DND-41 (cell line): ENCODE results near the gene OSBPL9.

Experiments
- ATAC-seq: fragments of 200-7000 bp; cut with Tn5 transposase; 3 replicates; pipeline ENCODE4 v1.9.1; 2021; ENCODE audit warnings: low read depth; ENCODE audit not compliant: insufficient read depth
- DNase-seq: peaks from one replicate; pipeline ENCODE4 v3.0.0-alpha.2; 2020
- H2AFZ ChIP-seq: 2 replicates; pipeline ENCODE4 v1.6.0; 2012; ENCODE audit warnings: low read depth, low read length
- H3K27ac ChIP-seq: 2 replicates; pipeline ENCODE4 v1.5.1; 2012; ENCODE audit warnings: low read length, inconsistent platforms
- H3K27me3 ChIP-seq: fragments of 200-600 bp; sonication (generic); 2 replicates; pipeline ENCODE4 v1.6.0; 2012; ENCODE audit warnings: low read length, mild to moderate bottlenecking, inconsistent platforms; ENCODE audit not compliant: insufficient read depth, poor library complexity
- H3K36me3 ChIP-seq: 2 replicates; pipeline ENCODE4 v1.5.1; 2012; ENCODE audit warnings: low read length, inconsistent platforms; ENCODE audit not compliant: insufficient read depth
- H3K4me1 ChIP-seq: 2 replicates; pipeline ENCODE4 v1.5.1; 2012; ENCODE audit warnings: mild to moderate bottlenecking, low read length; ENCODE audit not compliant: insufficient read depth
- H3K4me2 ChIP-seq: 2 replicates; pipeline ENCODE4 v1.6.0; 2012; ENCODE audit warnings: mild to moderate bottlenecking, moderate library complexity, low read length, inconsistent platforms; ENCODE audit not compliant: insufficient read depth
- H3K4me3 ChIP-seq, 2 experiments: fragments of 200-600 bp in 1 of 2; shearing (Covaris generic) in 1 of 2; 2 replicates each; pipeline ENCODE4 v1.5.1; 2012 to 2016; ENCODE audit warnings: inconsistent platforms in 2 of 2, low read length in 2 of 2, mild to moderate bottlenecking in 2 of 2, low read depth in 1 of 2, moderate library complexity in 1 of 2
- H3K79me2 ChIP-seq: 2 replicates; pipeline ENCODE4 v1.6.0; 2012; ENCODE audit warnings: low read length, inconsistent platforms; ENCODE audit not compliant: insufficient read depth
- H3K9ac ChIP-seq: 2 replicates; pipeline ENCODE4 v1.6.0; 2012; ENCODE audit warnings: low read depth, mild to moderate bottlenecking, inconsistent platforms, low read length, moderate library complexity
- H3K9me3 ChIP-seq: 2 replicates; pipeline ENCODE4 v1.5.1; 2012; ENCODE audit warnings: low read length, moderate library complexity, mild to moderate bottlenecking, inconsistent platforms; ENCODE audit not compliant: insufficient read depth, severe bottlenecking
- H4K20me1 ChIP-seq: 2 replicates; pipeline ENCODE4 v1.6.0; 2012; ENCODE audit warnings: low read length; ENCODE audit not compliant: insufficient read depth
- CTCF ChIP-seq: IDR thresholded peaks from 2 replicates; pipeline ENCODE4 v1.5.1; 2012; ENCODE audit warnings: borderline replicate concordance, low read length, moderate library complexity, mild to moderate bottlenecking; ENCODE audit not compliant: poor library complexity, severe bottlenecking; ENCODE audit errors: extremely low read depth
- EZH2 ChIP-seq: IDR thresholded peaks from 3 replicates; pipeline ENCODE4 v1.6.1; 2012; ENCODE audit warnings: borderline replicate concordance, low read depth, mild to moderate bottlenecking, moderate library complexity, low read length, inconsistent platforms; ENCODE audit not compliant: severe bottlenecking

OSBPL9 gene

DNA sequence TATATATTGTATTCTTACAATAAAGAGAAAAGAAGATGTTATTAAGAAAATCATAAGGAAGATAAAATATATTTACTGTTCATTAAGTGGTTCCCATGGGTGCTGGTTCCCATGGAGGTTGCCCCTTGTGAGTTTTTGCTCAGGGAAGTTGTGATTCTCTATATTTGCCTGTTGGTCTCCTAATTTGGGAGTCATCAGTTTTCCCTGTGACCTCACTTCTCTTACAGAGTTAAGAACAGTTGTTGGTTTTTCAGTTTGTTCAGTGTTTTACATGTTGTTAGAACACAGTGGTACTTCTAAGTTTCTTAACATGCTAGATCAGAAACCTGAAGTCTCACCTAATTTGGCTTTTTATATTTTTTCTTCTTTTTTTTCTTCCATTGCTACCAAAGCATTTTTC is 109.2 kb downstream of the OSBPL9 start:
- H3K9me3 ChIP-seq: no peaks in the 10 kb centered on the region
- no peak overlapping the region for H3K27ac ChIP-seq
- no peaks in the 10 kb centered on the region for H3K79me2 ChIP-seq
- no peak for ATAC-seq
- no peaks in the 10 kb centered on the region for H4K20me1 ChIP-seq
- no peak overlapping the region for H3K4me2 ChIP-seq
- no peak overlapping the region for H2AFZ ChIP-seq
- no peak for DNase-seq
- TF ChIP-seq CTCF: no peak
- TF ChIP-seq EZH2: no peak
- H3K4me3 ChIP-seq: no peak overlapping the region
- H3K9ac ChIP-seq: no peak overlapping the region
- H3K4me1 ChIP-seq: peaks cover 16% of the 10 kb centered on the region
- H3K36me3 ChIP-seq: no peaks in the 10 kb centered on the region
- no peaks in the 10 kb centered on the region for H3K27me3 ChIP-seq

DNA sequence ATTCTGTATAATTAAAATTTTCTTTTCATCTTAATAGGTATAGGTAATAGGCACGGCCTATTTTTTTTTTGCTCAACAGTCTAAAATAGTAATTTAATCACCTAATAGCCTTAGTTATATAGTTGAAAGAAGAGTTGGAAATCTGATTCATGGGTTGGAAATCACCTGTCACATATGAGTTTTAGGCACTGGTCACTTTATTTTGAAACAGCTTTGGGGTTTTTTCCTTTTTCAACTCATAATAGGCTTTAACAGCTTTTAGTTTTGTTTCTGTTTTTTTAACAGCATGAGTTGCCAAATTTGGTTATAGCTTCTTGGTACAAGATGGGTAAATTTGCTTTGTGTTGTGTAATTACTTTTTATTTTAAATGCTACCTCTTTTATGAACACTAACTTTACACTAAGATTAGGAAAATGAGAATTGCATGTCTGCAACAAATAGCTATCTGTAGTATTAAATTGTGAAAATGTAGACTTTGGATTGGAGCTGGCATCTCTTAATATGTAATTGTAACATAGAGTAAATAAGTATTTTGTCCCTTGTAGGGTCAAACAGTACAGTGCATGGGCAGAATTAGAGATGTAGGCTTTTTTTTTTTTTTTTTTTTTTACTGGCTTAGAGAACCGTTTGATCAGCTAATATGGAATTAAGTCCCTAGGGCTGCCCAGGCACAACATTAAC is 109.8 kb downstream of the OSBPL9 start:
- H3K4me3 ChIP-seq: no peak overlapping the region

DNA sequence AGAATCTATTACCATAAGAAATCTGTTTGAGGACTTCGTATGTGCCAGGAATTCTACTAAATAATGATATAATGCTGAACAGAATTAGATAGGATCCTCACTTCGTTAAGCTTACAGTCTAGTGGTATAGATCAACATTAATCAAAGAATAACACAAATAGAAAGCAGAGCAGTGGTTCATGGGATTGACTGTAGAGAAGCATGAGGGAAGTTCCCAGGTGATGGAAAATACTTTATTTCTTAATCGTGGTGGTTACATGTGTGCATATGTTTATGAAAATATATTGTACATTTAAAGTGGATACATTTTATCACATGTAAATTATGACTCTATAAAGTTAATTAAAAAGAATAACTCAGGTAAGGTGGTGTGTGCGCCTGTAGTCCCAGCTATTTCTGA is 110.5 kb downstream of the OSBPL9 start:
- TF ChIP-seq CTCF (no peak), EZH2 (no peak)
- H3K9ac ChIP-seq: no peak overlapping the region
- H3K4me3 ChIP-seq: no peak overlapping the region
- H3K36me3 ChIP-seq: no peaks in the 10 kb centered on the region
- DNase-seq (no peak), ATAC-seq (no peak)
- H2AFZ ChIP-seq: no peak overlapping the region
- no peak overlapping the region for H3K4me2 ChIP-seq
- H4K20me1 ChIP-seq: no peaks in the 10 kb centered on the region
- no peak overlapping the region for H3K27ac ChIP-seq
- H3K27me3 ChIP-seq: no peaks in the 10 kb centered on the region
- H3K79me2 ChIP-seq: no peaks in the 10 kb centered on the region
- peaks cover 16% of the 10 kb centered on the region for H3K4me1 ChIP-seq
- no peaks in the 10 kb centered on the region for H3K9me3 ChIP-seq

More for the DNA sequence above, 109.8 kb downstream of the OSBPL9 start:
- H3K27me3 ChIP-seq: no peaks in the 10 kb centered on the region
- no peaks in the 10 kb centered on the region for H3K79me2 ChIP-seq
- H3K9ac ChIP-seq: no peak overlapping the region
- ATAC-seq: no peak
- no peak overlapping the region for H3K4me2 ChIP-seq
- H3K27ac ChIP-seq: no peak overlapping the region
- no peaks in the 10 kb centered on the region for H3K9me3 ChIP-seq
- no peak overlapping the region for H2AFZ ChIP-seq
- no peaks in the 10 kb centered on the region for H3K36me3 ChIP-seq
- no peaks in the 10 kb centered on the region for H4K20me1 ChIP-seq
- TF ChIP-seq CTCF: no peak
- TF ChIP-seq EZH2: no peak
- DNase-seq: no peak
- H3K4me1 ChIP-seq: peaks cover 16% of the 10 kb centered on the region

DNA sequence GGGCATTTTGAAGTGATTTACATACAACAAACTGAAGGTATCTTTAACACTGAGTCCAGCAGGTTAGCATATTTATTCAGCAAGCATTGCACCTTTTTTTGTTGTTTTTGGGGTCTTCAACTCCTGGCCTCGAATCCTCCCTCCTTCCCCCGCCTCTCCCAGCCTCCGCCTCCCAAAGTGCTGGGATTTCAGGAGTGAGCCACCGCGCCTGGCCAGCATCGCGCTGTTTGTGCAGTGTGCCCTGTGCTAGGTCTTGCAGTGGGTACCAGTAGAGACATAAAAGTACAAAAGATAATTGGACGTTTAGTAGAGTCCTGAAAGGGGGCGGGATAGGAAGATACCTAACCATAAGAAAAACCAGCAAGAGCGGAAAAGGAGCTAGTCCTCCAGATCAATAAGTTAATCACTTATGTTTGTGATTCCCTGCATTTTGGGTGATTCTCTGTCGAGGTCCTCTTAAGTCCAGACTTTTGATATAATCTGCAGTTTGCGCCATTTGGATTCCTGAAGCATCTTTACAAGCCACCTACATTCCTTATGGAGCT is 111.8 kb downstream of the OSBPL9 start:
- Histone ChIP-seq H3K4me1 (peaks cover 16% of the 10 kb centered on the region), H3K27me3 (no peaks in the 10 kb centered on the region), H3K79me2 (no peaks in the 10 kb centered on the region), H4K20me1 (no peaks in the 10 kb centered on the region), H3K4me2 (peak overlapping the region; percentile 60), H3K27ac (no peak overlapping the region), H3K9me3 (no peaks in the 10 kb centered on the region), H2AFZ (peak overlapping the region; percentile 66), H3K4me3 (peak overlapping the region in 1 of 2 experiments; percentile 56; a peak in 3 of 4 replicates), H3K9ac (peak overlapping the region; percentile 44), H3K36me3 (no peaks in the 10 kb centered on the region)
- TF ChIP-seq EZH2 (no peak), CTCF (no peak)
- no peak for ATAC-seq
- DNase-seq: no peak
